Psoas muscle (tissue), 8 donors: Measurements from ENCODE around the gene CARS2. TPM values are rescaled to one million over a fixed set of nuclear protein-coding genes. Genes with fewer than 3 reads are reported as not detected.
A peak's percentile ranks its signal among the peaks of the same experiment; 100 is the strongest.

Experiments used
- ATAC-seq, 4 donors: fragments of 200-7000 bp; cut with Tn5 transposase; one replicate each; pipeline ENCODE4 v1.9.1; 2020; ENCODE audit warnings: moderate library complexity in 3 of 4, mild to moderate bottlenecking in 2 of 4
- DNase-seq, 2 donors: peaks; one replicate each; pipeline ENCODE4 v3.0.0-alpha.2; 2020
- H3K27ac ChIP-seq: fragments of 200-600 bp; one replicate; pipeline ENCODE4 v1.8.0; 2022
- H3K27me3 ChIP-seq, 3 donors: fragments of 200-600 bp in 1 of 3; one replicate each; pipeline versions ENCODE4 v1.6.1 to v1.8.0; 2013 to 2022; ENCODE audit warnings: low read length in 2 of 3, mild to moderate bottlenecking in 2 of 3, moderate library complexity in 1 of 3; ENCODE audit not compliant: insufficient read depth in 3 of 3
- H3K36me3 ChIP-seq, 2 donors: fragments of 200-600 bp in 1 of 2; one replicate each; pipeline versions ENCODE4 v1.6.1 to v1.8.0; 2013 to 2022; ENCODE audit warnings: low read depth in 1 of 2, mild to moderate bottlenecking in 1 of 2, moderate library complexity in 1 of 2; ENCODE audit not compliant: insufficient read depth in 1 of 2
- H3K4me1 ChIP-seq: fragments of 200-600 bp; one replicate; pipeline ENCODE4 v1.8.0; 2022
- H3K4me3 ChIP-seq: fragments of 200-600 bp; one replicate; pipeline ENCODE4 v1.8.0; 2022; ENCODE audit warnings: mild to moderate bottlenecking
- H3K9me3 ChIP-seq: fragments of 200-600 bp; one replicate; pipeline ENCODE4 v1.8.0; 2022
- CTCF ChIP-seq: fragments of 200-600 bp; IDR thresholded peaks from one replicate; pipeline ENCODE4 v1.8.0; 2022; ENCODE audit warnings: antibody characterized with exemption
- WGBS, 3 donors: extraction: QIAGEN DNeasy Blood & Tissue Kit; methylation state at CpG; one replicate each; pipeline versions ENCODE4 v1.1.6 to v1.1.7; 2013; 5-methylcytosine and 5-hydroxymethylcytosine counted together
- intact Hi-C, 2 donors: fragments of 100-400 bp; cut with DNase I; formaldehyde crosslinking; loops; one replicate each; pipeline versions ENCODE4 v1.11.0 to v1.14.2; 2022
- polyA plus RNA-seq, 3 donors: library from polyadenylated mRNA; stranded (reverse); fragments of 200-250 nt; gene quantifications; one replicate each; pipeline ENCODE4 v1.2.3, GENCODE V29; 2013
- total RNA-seq, 4 donors: library from RNA; stranded (reverse); fragmentation: NEBNext Ultra II Directional in 2 of 4; extraction: Animal tissue kit (Norgen Biotek cat#: 25700) in 2 of 4; gene quantifications; one replicate each; pipeline versions ENCODE4 v1.2.1 to v1.2.4, GENCODE V29; 2021 to 2023
- donor health status: healthy with polysubstance abuse.
- donor health status: DM: no; HTN: no; CAD: no; lungs with moderate emphysema.
- donor health status: Bipolar disorder and iron deficiency.
- donor health status: healthy.
- donor health status: DM: yes; HTN: yes; CAD: no.
- donor health status: DM: no; HTN: no; CAD: no.
- donor health status: DM: no; HTN: no; CAD: no.
- donor health status: DM: yes; HTN: yes; CAD: no.

The CARS2 gene
- total and polyA plus RNA-seq, 7 donors: 41.3 to 85.2 (median 56.3) TPM

GRCh38 chr13:110690516-110690915 lies 15.4 kb downstream of the CARS2 start:
- H3K4me3 ChIP-seq: no peak overlapping the region
- no peak for TF ChIP-seq CTCF
- peaks cover 3 to 55% of the 10 kb centered on the region in 2 donors for H3K36me3 ChIP-seq
- H3K27ac ChIP-seq: peak overlapping the region; percentile 58
- DNase-seq (peak in 1 of 2 donors; percentile 76), ATAC-seq (peak; percentile 87 to 96 (median 94))
- peaks cover 19% of the 10 kb centered on the region for H3K4me1 ChIP-seq
- H3K9me3 ChIP-seq: no peaks in the 10 kb centered on the region
- H3K27me3 ChIP-seq: no peaks in the 10 kb centered on the region
- intact Hi-C loops: no loop called here
- WGBS, 3 donors: 43 to 57% (median 44%) methylated on average over 8 of the region's 8 CpGs

GRCh38 chr13:110689711-110690110 lies 16.2 kb downstream of the CARS2 start:
- WGBS, 3 donors: 94 to 95% (median 94%) methylated on average over 12 of the region's 12 CpGs
- no peak for ATAC-seq
- Histone ChIP-seq H3K4me3 (no peak overlapping the region), H3K27me3 (no peaks in the 10 kb centered on the region), H3K4me1 (peaks cover 19% of the 10 kb centered on the region), H3K36me3 (peaks cover 3 to 58% of the 10 kb centered on the region in 2 donors), H3K9me3 (no peaks in the 10 kb centered on the region), H3K27ac (peak overlapping the region; percentile 4)
- intact Hi-C loops: no loop called here
- no peak for TF ChIP-seq CTCF
- no peak for DNase-seq

GRCh38 chr13:110689041-110689440 lies 16.9 kb downstream of the CARS2 start:
- ATAC-seq (no peak), DNase-seq (no peak)
- no peak overlapping the region for H3K4me3 ChIP-seq
- H3K4me1 ChIP-seq: peaks cover 19% of the 10 kb centered on the region
- no peaks in the 10 kb centered on the region for H3K9me3 ChIP-seq
- no peaks in the 10 kb centered on the region for H3K27me3 ChIP-seq
- peaks cover 3 to 58% of the 10 kb centered on the region in 2 donors for H3K36me3 ChIP-seq
- 76 to 91% (median 82%) methylated on average over 9 of the region's 9 CpGs for WGBS, 3 donors
- intact Hi-C loops: no loop called here
- H3K27ac ChIP-seq: no peak overlapping the region
- no peak for TF ChIP-seq CTCF

- intact Hi-C loops: no loop called here
- ATAC-seq: no peak
- H3K36me3 ChIP-seq: peaks cover 3 to 65% of the 10 kb centered on the region in 2 donors
These were observed 18.2 kb downstream of the CARS2 start for GRCh38 chr13:110687736-110688135.

More at GRCh38 chr13:110687736-110688135, 18.2 kb downstream of the CARS2 start:
- no peak for DNase-seq
- WGBS, 3 donors: 91 to 93% (median 92%) methylated on average over 16 of the region's 16 CpGs
- H3K9me3 ChIP-seq: no peaks in the 10 kb centered on the region
- TF ChIP-seq CTCF: no peak
- no peaks in the 10 kb centered on the region for H3K27me3 ChIP-seq
- H3K27ac ChIP-seq: no peak overlapping the region
- H3K4me3 ChIP-seq: no peak overlapping the region
- peaks cover 19% of the 10 kb centered on the region for H3K4me1 ChIP-seq
